Liver (tissue), 3 donors: ENCODE data around the gene LSM4.

ENCODE experiments used
- TAF1 ChIP-seq: conservative IDR thresholded peaks from 2 replicates; pipeline ENCODE4 v1.6.1; 2016; ENCODE audit warnings: antibody characterized with exemption, mild to moderate bottlenecking
- TF ChIP-seq, protein P1 (sequence below): fragments of 150-350 bp; IDR thresholded peaks from 2 replicates; pipeline ENCODE4 v1.5.1; 2017; ENCODE audit warnings: improper control_type of control experiment, low read depth, low read length; ENCODE audit not compliant: missing input control
- donor health status: healthy.
- donor health status: healthy.

DNA sequence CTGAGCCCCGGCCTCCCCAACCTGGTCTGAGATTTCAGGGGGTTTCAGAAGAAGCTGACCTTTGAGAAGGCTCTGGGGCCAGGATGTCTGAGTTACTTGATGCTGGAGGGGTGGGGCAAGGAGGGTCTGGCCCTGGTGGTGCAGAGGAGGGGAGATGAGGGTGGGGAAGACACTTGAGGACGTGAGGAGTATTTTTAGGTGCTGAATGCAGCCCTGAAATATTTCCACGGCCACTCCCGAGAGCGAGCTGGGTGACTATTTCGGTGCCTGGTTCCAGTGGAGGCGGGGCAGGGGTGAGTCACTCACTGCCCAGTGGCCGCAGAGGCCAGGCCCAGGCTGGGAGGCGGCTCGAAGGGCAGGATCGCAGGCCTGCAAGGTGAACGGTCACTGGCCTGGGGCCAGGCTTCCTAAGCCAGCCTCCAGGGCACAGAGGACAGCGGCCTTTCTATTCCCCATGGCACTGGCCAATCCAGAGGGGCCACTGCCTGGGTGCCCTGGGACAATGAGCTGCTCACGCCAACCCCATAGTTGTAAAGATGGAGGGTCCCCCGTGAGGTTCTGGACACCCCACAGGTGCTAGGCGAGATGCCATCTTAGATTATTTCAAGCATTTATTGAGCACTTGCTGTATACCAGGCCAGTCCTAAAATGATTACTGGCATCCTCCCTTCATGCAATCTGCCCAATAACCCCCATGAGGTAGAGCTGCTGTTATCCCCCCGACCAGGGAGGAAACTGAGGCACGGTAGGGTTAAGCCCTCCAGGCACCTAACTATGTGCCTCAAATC, 21.8 kb downstream of the LSM4 start:
- TF ChIP-seq, protein P1, sequence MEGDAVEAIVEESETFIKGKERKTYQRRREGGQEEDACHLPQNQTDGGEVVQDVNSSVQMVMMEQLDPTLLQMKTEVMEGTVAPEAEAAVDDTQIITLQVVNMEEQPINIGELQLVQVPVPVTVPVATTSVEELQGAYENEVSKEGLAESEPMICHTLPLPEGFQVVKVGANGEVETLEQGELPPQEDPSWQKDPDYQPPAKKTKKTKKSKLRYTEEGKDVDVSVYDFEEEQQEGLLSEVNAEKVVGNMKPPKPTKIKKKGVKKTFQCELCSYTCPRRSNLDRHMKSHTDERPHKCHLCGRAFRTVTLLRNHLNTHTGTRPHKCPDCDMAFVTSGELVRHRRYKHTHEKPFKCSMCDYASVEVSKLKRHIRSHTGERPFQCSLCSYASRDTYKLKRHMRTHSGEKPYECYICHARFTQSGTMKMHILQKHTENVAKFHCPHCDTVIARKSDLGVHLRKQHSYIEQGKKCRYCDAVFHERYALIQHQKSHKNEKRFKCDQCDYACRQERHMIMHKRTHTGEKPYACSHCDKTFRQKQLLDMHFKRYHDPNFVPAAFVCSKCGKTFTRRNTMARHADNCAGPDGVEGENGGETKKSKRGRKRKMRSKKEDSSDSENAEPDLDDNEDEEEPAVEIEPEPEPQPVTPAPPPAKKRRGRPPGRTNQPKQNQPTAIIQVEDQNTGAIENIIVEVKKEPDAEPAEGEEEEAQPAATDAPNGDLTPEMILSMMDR: no peak
- no peak for TF ChIP-seq TAF1
